IMR-90 (cell line): Measurements from ENCODE around the gene DLG3. TPM values are rescaled to one million over a fixed set of nuclear protein-coding genes. Genes with fewer than 3 reads are reported as not detected.

Experiments used
- ATAC-seq: fragments of 200-7000 bp; cut with Tn5 transposase; 2 replicates; pipeline ENCODE4 v1.9.1; 2020; ENCODE audit warnings: low read depth, mild to moderate bottlenecking, moderate library complexity
- BruUV-seq: library from RNA; stranded (reverse); fragments of 400-500 nt; replicated peaks from 2 replicates; lab custom pipeline; 2021; lab: Mats Ljungman, UMichigan
- CTCF ChIA-PET: fragments of 300-600 bp; formaldehyde crosslinking; extraction: SDS; loops from one replicate; lab custom pipeline; 2021; ENCODE audit warnings: antibody characterized with exemption; lab: Yijun Ruan, JAX
- POLR2A ChIA-PET: fragments of 300-600 bp; sonication (Branson Sonifier 250); formaldehyde crosslinking; loops from one replicate; lab custom pipeline; 2022; ENCODE audit warnings: antibody characterized with exemption; ENCODE audit not compliant: unreplicated experiment; lab: Charles Lee
- DNase-seq: peaks from one replicate; pipeline ENCODE4 v3.0.0; 2013
- H2AFZ ChIP-seq: replicated peaks from 2 replicates; pipeline ENCODE3; 2013; ENCODE audit warnings: low read length, mild to moderate bottlenecking; ENCODE audit not compliant: poor library complexity
- H2AK5ac ChIP-seq: 2 replicates; pipeline ENCODE4 v1.6.1; 2013; ENCODE audit warnings: low read depth, low read length, inconsistent platforms
- H2AK9ac ChIP-seq: replicated peaks from 2 replicates; pipeline ENCODE3; 2013; ENCODE audit warnings: mild to moderate bottlenecking, low read depth, low read length, moderate library complexity; ENCODE audit not compliant: poor library complexity
- H2BK120ac ChIP-seq: 2 replicates; pipeline ENCODE4 v1.6.1; 2013; ENCODE audit warnings: low read depth, low read length, inconsistent platforms
- H2BK15ac ChIP-seq: 3 replicates; pipeline ENCODE4 v1.6.1; 2013; ENCODE audit warnings: low read depth, low read length, inconsistent platforms
- H2BK20ac ChIP-seq: 2 replicates; pipeline ENCODE4 v1.6.1; 2013; ENCODE audit warnings: low read depth, mild to moderate bottlenecking, inconsistent platforms, low read length, moderate library complexity
- H2BK5ac ChIP-seq: 2 replicates; pipeline ENCODE4 v1.6.1; 2013; ENCODE audit warnings: mild to moderate bottlenecking, low read depth, low read length, inconsistent platforms; ENCODE audit not compliant: poor library complexity, severe bottlenecking
- H3K14ac ChIP-seq: replicated peaks from 2 replicates; pipeline ENCODE4 v1.6.1; 2013; ENCODE audit warnings: low read depth, low read length, inconsistent platforms
- H3K18ac ChIP-seq: 2 replicates; pipeline ENCODE4 v1.6.1; 2013; ENCODE audit warnings: low read depth, low read length, control low read depth
- H3K23ac ChIP-seq: 2 replicates; pipeline ENCODE4 v1.6.1; 2013; ENCODE audit warnings: low read depth, low read length, inconsistent platforms
- H3K27ac ChIP-seq: 2 replicates; pipeline ENCODE4 v1.5.1; 2013; ENCODE audit warnings: mild to moderate bottlenecking, control low read depth, low read length; ENCODE audit not compliant: insufficient read depth
- H3K27me3 ChIP-seq: 2 replicates; pipeline ENCODE4 v1.6.1; 2013; ENCODE audit warnings: low read length; ENCODE audit not compliant: control insufficient read depth, insufficient read depth
- H3K36me3 ChIP-seq: 2 replicates; pipeline ENCODE4 v1.6.1; 2013; ENCODE audit warnings: low read length, mixed read lengths; ENCODE audit not compliant: control insufficient read depth, insufficient read depth
- H3K4ac ChIP-seq: 2 replicates; pipeline ENCODE4 v1.6.1; 2013; ENCODE audit warnings: low read depth, low read length, inconsistent platforms
- H3K4me1 ChIP-seq: 2 replicates; pipeline ENCODE4 v1.6.1; 2013; ENCODE audit warnings: low read length, mixed read lengths; ENCODE audit not compliant: control insufficient read depth, insufficient read depth
- H3K4me2 ChIP-seq: 2 replicates; pipeline ENCODE4 v1.6.1; 2013; ENCODE audit warnings: low read depth, mild to moderate bottlenecking, control low read depth, low read length, moderate library complexity
- H3K4me3 ChIP-seq: 2 replicates; pipeline ENCODE4 v1.5.1; 2013; ENCODE audit warnings: low read depth, mild to moderate bottlenecking, control low read depth, low read length, moderate library complexity; ENCODE audit not compliant: insufficient read depth
- H3K56ac ChIP-seq: 2 replicates; pipeline ENCODE4 v1.6.1; 2013; ENCODE audit warnings: low read length, inconsistent platforms; ENCODE audit not compliant: insufficient read depth; ENCODE audit errors: extremely low read depth
- H3K79me1 ChIP-seq, 2 experiments: 2 replicates each; pipeline ENCODE4 v1.6.1; 2013; ENCODE audit warnings: low read length in 2 of 2, inconsistent platforms in 1 of 2, low read depth in 1 of 2
- H3K9ac ChIP-seq: 2 replicates; pipeline ENCODE4 v1.6.1; 2013; ENCODE audit warnings: low read depth, low read length, control low read depth
- H3K9me1 ChIP-seq: 2 replicates; pipeline ENCODE4 v1.6.1; 2013; ENCODE audit warnings: low read length, inconsistent platforms; ENCODE audit not compliant: insufficient read depth
- H3K9me3 ChIP-seq: 2 replicates; pipeline ENCODE4 v1.6.1; 2013; ENCODE audit warnings: low read length; ENCODE audit not compliant: control insufficient read depth, insufficient read depth
- H4K20me1 ChIP-seq: 2 replicates; pipeline ENCODE4 v1.6.1; 2013; ENCODE audit warnings: low read length, inconsistent platforms; ENCODE audit not compliant: insufficient read depth
- H4K5ac ChIP-seq: 2 replicates; pipeline ENCODE4 v1.6.1; 2013; ENCODE audit warnings: mild to moderate bottlenecking, low read depth, low read length, control low read depth
- H4K8ac ChIP-seq, 2 experiments: 2 replicates each; pipeline ENCODE4 v1.6.1; 2013; ENCODE audit warnings: low read depth in 2 of 2, low read length in 2 of 2, control low read depth in 1 of 2, inconsistent platforms in 1 of 2
- H4K91ac ChIP-seq: 2 replicates; pipeline ENCODE4 v1.6.1; 2013; ENCODE audit warnings: low read depth, low read length, inconsistent platforms; ENCODE audit not compliant: insufficient read depth
- CEBPB ChIP-seq: IDR thresholded peaks from 2 replicates; pipeline ENCODE4 v1.6.1; 2012; ENCODE audit warnings: low read depth, low read length, improper control_type of control experiment
- CHD1 ChIP-seq: IDR thresholded peaks from 2 replicates; pipeline ENCODE4 v1.6.1; 2012; ENCODE audit warnings: low read depth, low read length, improper control_type of control experiment
- ELK1 ChIP-seq: fragments of 150-350 bp; IDR thresholded peaks from 2 replicates; pipeline ENCODE4 v1.6.1; 2016; ENCODE audit warnings: low read depth, mild to moderate bottlenecking, low read length, moderate library complexity, borderline replicate concordance
- FOS ChIP-seq: fragments of 150-350 bp; IDR thresholded peaks from 2 replicates; pipeline ENCODE4 v1.6.1; 2016; ENCODE audit warnings: low read depth, low read length
- MAFK ChIP-seq: IDR thresholded peaks from 2 replicates; pipeline ENCODE4 v1.6.1; 2012; ENCODE audit warnings: low read depth, low read length, improper control_type of control experiment
- MAZ ChIP-seq: IDR thresholded peaks from 2 replicates; pipeline ENCODE4 v1.6.1; 2012; ENCODE audit warnings: low read depth, mild to moderate bottlenecking, low read length, improper control_type of control experiment, moderate library complexity, borderline replicate concordance
- MXI1 ChIP-seq: IDR thresholded peaks from 2 replicates; pipeline ENCODE4 v1.6.1; 2012; ENCODE audit warnings: low read depth, mild to moderate bottlenecking, low read length, moderate library complexity, borderline replicate concordance
- NFE2L2 ChIP-seq: fragments of 150-350 bp; IDR thresholded peaks from 2 replicates; pipeline ENCODE4 v1.6.1; 2016; ENCODE audit warnings: low read depth, mild to moderate bottlenecking, low read length
- POLR2A ChIP-seq: IDR thresholded peaks from 2 replicates; pipeline ENCODE4 v1.6.1; 2012; ENCODE audit warnings: mild to moderate bottlenecking, low read depth, low read length
- RAD21 ChIP-seq: IDR thresholded peaks from 2 replicates; pipeline ENCODE4 v1.6.1; 2012; ENCODE audit warnings: low read length, improper control_type of control experiment
- RCOR1 ChIP-seq: IDR thresholded peaks from 2 replicates; pipeline ENCODE4 v1.6.1; 2012; ENCODE audit warnings: mild to moderate bottlenecking, low read length, improper control_type of control experiment; ENCODE audit not compliant: insufficient replicate concordance
- RFX5 ChIP-seq: IDR thresholded peaks from 2 replicates; pipeline ENCODE4 v1.8.0; 2012; ENCODE audit warnings: low read depth, mild to moderate bottlenecking, low read length, moderate library complexity
- SMC3 ChIP-seq: fragments of 150-350 bp; IDR thresholded peaks from 2 replicates; pipeline ENCODE4 v1.6.1; 2016; ENCODE audit warnings: low read depth, mild to moderate bottlenecking, antibody characterized with exemption, low read length, moderate library complexity
- dilution Hi-C: fragments of 300-500 bp; cut with HindIII; formaldehyde crosslinking; loops from one replicate; pipeline ENCODE4 v1.14.3; 2018; ENCODE audit warnings: low sequenced_read_pairs; ENCODE audit not compliant: unreplicated experiment
- in situ Hi-C: fragments of 300-500 bp; cut with MboI; formaldehyde crosslinking; loops from 3 replicates; pipeline ENCODE4 v1.14.3; 2019; ENCODE audit warnings: low sequenced_read_pairs, inconsistent platforms, mixed read lengths
- intact Hi-C: fragments of 100-400 bp; cut with micrococcal nuclease; formaldehyde crosslinking; loops from 2 replicates; pipeline ENCODE4 v1.10.0; 2022
- polyA plus RNA-seq, 3 experiments: library from polyadenylated mRNA; depleted of rRNA; stranded (reverse); fragments of >200 nt; gene quantifications; 2 replicates each; pipeline ENCODE4 v1.2.3, GENCODE V29; 2012; ENCODE audit warnings: low replicate concordance in 1 of 3
- total RNA-seq: library from RNA; depleted of rRNA; stranded (reverse); fragments of >200 nt; gene quantifications from 2 replicates; pipeline ENCODE4 v1.2.3, GENCODE V29; 2012
- TF ChIP-seq, protein P1 (sequence below): conservative IDR thresholded peaks from 2 replicates; pipeline ENCODE4 v1.5.1; 2012; ENCODE audit warnings: mild to moderate bottlenecking, low read depth, low read length, improper control_type of control experiment
- TF ChIP-seq, protein P2 (sequence below): fragments of 150-350 bp; IDR thresholded peaks from 2 replicates; pipeline ENCODE4 v1.6.1; 2017; ENCODE audit warnings: mild to moderate bottlenecking, antibody characterized with exemption, low read length, low read depth

Gene DLG3
- total and polyA plus RNA-seq, 2 of the 4 experiments (the other 2 are of a cell fraction): 11.0 to 27.1 TPM

- Histone ChIP-seq H3K4ac (no peak overlapping the region), H3K36me3 (no peaks in the 10 kb centered on the region), H2BK15ac (no peak overlapping the region), H3K4me3 (no peak overlapping the region), H4K5ac (no peak overlapping the region), H2BK120ac (no peak overlapping the region), H3K27ac (no peak overlapping the region), H3K9ac (no peak overlapping the region), H3K18ac (no peak overlapping the region), H2AFZ (no peak overlapping the region), H3K4me2 (no peak overlapping the region), H2AK5ac (no peak overlapping the region), H3K23ac (no peak overlapping the region), H3K79me1 (peaks cover 0 to 5% of the 10 kb centered on the region in 2 experiments; a peak in 1 of 4 replicates), H2BK20ac (no peak overlapping the region), H4K20me1 (no peaks in the 10 kb centered on the region), H3K14ac (no peak overlapping the region), H3K9me3 (no peaks in the 10 kb centered on the region), H3K4me1 (no peaks in the 10 kb centered on the region), H4K8ac (no peak overlapping the region), H4K91ac (no peak overlapping the region), H3K9me1 (no peaks in the 10 kb centered on the region), H3K27me3 (no peaks in the 10 kb centered on the region; the same call in 1 of the 2 replicates), H2AK9ac (no peak overlapping the region), H3K56ac (no peak overlapping the region), H2BK5ac (no peak overlapping the region)
- no peak for ATAC-seq
- no TSS peak for BruUV-seq
- intact Hi-C loops (no loop called here), dilution Hi-C loops (no loop called here), in situ Hi-C loops (no loop called here)
- POLR2A ChIA-PET: no interaction called here
- DNase-seq: no peak
- CTCF ChIA-PET: no interaction called here
- TF ChIP-seq, protein P1, sequence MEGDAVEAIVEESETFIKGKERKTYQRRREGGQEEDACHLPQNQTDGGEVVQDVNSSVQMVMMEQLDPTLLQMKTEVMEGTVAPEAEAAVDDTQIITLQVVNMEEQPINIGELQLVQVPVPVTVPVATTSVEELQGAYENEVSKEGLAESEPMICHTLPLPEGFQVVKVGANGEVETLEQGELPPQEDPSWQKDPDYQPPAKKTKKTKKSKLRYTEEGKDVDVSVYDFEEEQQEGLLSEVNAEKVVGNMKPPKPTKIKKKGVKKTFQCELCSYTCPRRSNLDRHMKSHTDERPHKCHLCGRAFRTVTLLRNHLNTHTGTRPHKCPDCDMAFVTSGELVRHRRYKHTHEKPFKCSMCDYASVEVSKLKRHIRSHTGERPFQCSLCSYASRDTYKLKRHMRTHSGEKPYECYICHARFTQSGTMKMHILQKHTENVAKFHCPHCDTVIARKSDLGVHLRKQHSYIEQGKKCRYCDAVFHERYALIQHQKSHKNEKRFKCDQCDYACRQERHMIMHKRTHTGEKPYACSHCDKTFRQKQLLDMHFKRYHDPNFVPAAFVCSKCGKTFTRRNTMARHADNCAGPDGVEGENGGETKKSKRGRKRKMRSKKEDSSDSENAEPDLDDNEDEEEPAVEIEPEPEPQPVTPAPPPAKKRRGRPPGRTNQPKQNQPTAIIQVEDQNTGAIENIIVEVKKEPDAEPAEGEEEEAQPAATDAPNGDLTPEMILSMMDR: no peak
- TF ChIP-seq CHD1: no peak
- TF ChIP-seq, protein P2, sequence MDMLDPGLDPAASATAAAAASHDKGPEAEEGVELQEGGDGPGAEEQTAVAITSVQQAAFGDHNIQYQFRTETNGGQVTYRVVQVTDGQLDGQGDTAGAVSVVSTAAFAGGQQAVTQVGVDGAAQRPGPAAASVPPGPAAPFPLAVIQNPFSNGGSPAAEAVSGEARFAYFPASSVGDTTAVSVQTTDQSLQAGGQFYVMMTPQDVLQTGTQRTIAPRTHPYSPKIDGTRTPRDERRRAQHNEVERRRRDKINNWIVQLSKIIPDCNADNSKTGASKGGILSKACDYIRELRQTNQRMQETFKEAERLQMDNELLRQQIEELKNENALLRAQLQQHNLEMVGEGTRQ: no peak
- no peak for TF ChIP-seq FOS
- no peak for TF ChIP-seq MXI1
- TF ChIP-seq SMC3: no peak
- TF ChIP-seq ELK1: no peak
- no peak for TF ChIP-seq MAFK
- no peak for TF ChIP-seq NFE2L2
- TF ChIP-seq POLR2A: no peak
- TF ChIP-seq RFX5: no peak
- TF ChIP-seq RAD21: no peak
- TF ChIP-seq CEBPB: no peak
- no peak for TF ChIP-seq MAZ
- no peak for TF ChIP-seq RCOR1
Measured at GRCh38 chrX:70466968-70467367, 22.3 kb downstream of the DLG3 start.
